Liver (tissue), 3 donors: Measurements from ENCODE around the gene RECQL5.

Experiments used
- CTCF ChIP-seq: fragments of 150-350 bp; IDR thresholded peaks from 2 replicates; pipeline ENCODE4 v1.5.1; 2017; ENCODE audit warnings: improper control_type of control experiment, low read depth, low read length; ENCODE audit not compliant: missing input control
- FOXA1 ChIP-seq: IDR thresholded peaks from 2 replicates; pipeline ENCODE4 v1.6.1; 2016; ENCODE audit warnings: antibody characterized with exemption
- GABPA ChIP-seq, 2 donors: IDR thresholded peaks in 1 of 2; conservative IDR thresholded peaks in 1 of 2; 2 replicates each; pipeline ENCODE4 v1.6.1; 2016; ENCODE audit warnings: antibody characterized with exemption in 2 of 2, mild to moderate bottlenecking in 1 of 2, moderate library complexity in 1 of 2
- MAX ChIP-seq: IDR thresholded peaks from 2 replicates; pipeline ENCODE4 v1.6.1; 2016; ENCODE audit warnings: antibody characterized with exemption
- RAD21 ChIP-seq, 2 donors: IDR thresholded peaks; 2 replicates each; pipeline ENCODE4 v1.6.1; 2016; ENCODE audit warnings: antibody characterized with exemption in 2 of 2, mild to moderate bottlenecking in 2 of 2
- REST ChIP-seq: IDR thresholded peaks from 2 replicates; pipeline ENCODE4 v1.6.1; 2016; ENCODE audit warnings: antibody characterized with exemption, mild to moderate bottlenecking
- YY1 ChIP-seq: IDR thresholded peaks from 2 replicates; pipeline ENCODE4 v1.6.1; 2016; ENCODE audit warnings: antibody characterized with exemption, mild to moderate bottlenecking
- ZBTB33 ChIP-seq: IDR thresholded peaks from 2 replicates; pipeline ENCODE4 v1.6.1; 2016; ENCODE audit warnings: antibody characterized with exemption
- donor health status: healthy.
- donor health status: healthy.

GRCh38 chr17:75614006-75614405 lies 52.9 kb downstream of the RECQL5 start:
- TF ChIP-seq CTCF, result no peak
- TF ChIP-seq REST, result no peak
- TF ChIP-seq MAX, result no peak
- TF ChIP-seq ZBTB33, result no peak
- TF ChIP-seq YY1, result no peak
- TF ChIP-seq GABPA (IDR thresholded peaks at IDR 0.05 in 1 of 2, conservative IDR thresholded peaks at IDR 0.05 in 1 of 2), result no peak
- no peak for TF ChIP-seq RAD21 (IDR thresholded peaks at IDR 0.05)
- no peak for TF ChIP-seq FOXA1
